Measurements from ENCODE around the gene FAM174C. TPM values are rescaled to one million over a fixed set of nuclear protein-coding genes. Genes with fewer than 3 reads are reported as not detected.

The FAM174C gene
- polyA plus RNA-seq, 3 donors: 32.8 to 56.2 (median 40.0) TPM

- no peak overlapping the region for H2AFZ ChIP-seq (ENCODE audit: insufficient read depth, low read depth, low read length, poor library complexity, severe bottlenecking)
- Mint-ChIP-seq H3K36me3 (peaks cover 24 to 34% of the 10 kb centered on the region in 2 donors), H3K4me1 (peaks cover 12% of the 10 kb centered on the region), H3K27me3 (ENCODE audit: low read depth in 3 of 3) (peaks cover 25 to 36% (median 28%) of the 10 kb centered on the region in 3 donors), H3K9me3 (peaks cover 0 to 12% (median 5%) of the 10 kb centered on the region in 7 donors), H3K27ac (no peak overlapping the region), H3K4me3 (no peak overlapping the region)
- peaks cover 19% of the 10 kb centered on the region for H4K20me1 ChIP-seq (ENCODE audit: insufficient read depth, low read length)
- no peak for TF ChIP-seq CTCF (IDR thresholded peaks at IDR 0.05)
- H3K4me2 ChIP-seq (replicated peaks; ENCODE audit: extremely low read depth, low read length, poor library complexity, severe bottlenecking): no peak overlapping the region
- intact Hi-C loops (cut with micrococcal nuclease): no loop called here
- peaks cover 10 to 15% of the 10 kb centered on the region in 2 donors for H3K36me3 ChIP-seq (replicated peaks in 1 of 2; ENCODE audit: control insufficient read depth in 1 of 2, insufficient read depth in 2 of 2, low read length in 2 of 2)
- H3K79me2 ChIP-seq (ENCODE audit: insufficient read depth, low read length): peaks cover 2% of the 10 kb centered on the region
- H3K27me3 ChIP-seq (ENCODE audit: control insufficient read depth in 2 of 2, insufficient read depth in 2 of 2, low read length in 2 of 2): peaks cover 8 to 29% of the 10 kb centered on the region in 2 donors
- H3K9me3 ChIP-seq (replicated peaks in 1 of 2; ENCODE audit: control insufficient read depth in 1 of 2, insufficient read depth in 1 of 2, low read length in 2 of 2): peaks cover 0 to 8% of the 10 kb centered on the region in 2 donors
- no peak for DNase-seq
- peaks cover 1 to 5% of the 10 kb centered on the region in 2 donors for H3K4me1 ChIP-seq (ENCODE audit: control insufficient read depth in 1 of 2, insufficient read depth in 2 of 2, low read length in 2 of 2)
- no peak overlapping the region for H3K9ac ChIP-seq (ENCODE audit: insufficient read depth, low read length, poor library complexity, severe bottlenecking)
- WGBS (ENCODE audit: insufficient coverage): 84% methylated on average over 12 of the region's 15 CpGs
- no peak overlapping the region for H3K27ac ChIP-seq (ENCODE audit: low read depth in 1 of 2, low read length in 2 of 2)
- no peak overlapping the region for H3K4me3 ChIP-seq (replicated peaks in 1 of 3; ENCODE audit: low read depth in 2 of 3, low read length in 3 of 3)
Observed at GRCh38 chr19:1281569-1282287, 6.4 kb downstream of the FAM174C start.

GRCh38 chr19:1282588-1283206 lies 7.4 kb downstream of the FAM174C start:
- peaks cover 0 to 10% of the 10 kb centered on the region in 2 donors for H3K9me3 ChIP-seq (replicated peaks in 1 of 2; ENCODE audit: control insufficient read depth in 1 of 2, insufficient read depth in 1 of 2, low read length in 2 of 2)
- no peak overlapping the region for H3K4me3 ChIP-seq (replicated peaks in 1 of 3; ENCODE audit: low read depth in 2 of 3, low read length in 3 of 3)
- Mint-ChIP-seq H3K36me3 (peaks cover 24 to 25% of the 10 kb centered on the region in 2 donors), H3K4me3 (no peak overlapping the region), H3K27me3 (ENCODE audit: low read depth in 3 of 3) (peaks cover 32 to 45% (median 34%) of the 10 kb centered on the region in 3 donors), H3K4me1 (peaks cover 9% of the 10 kb centered on the region), H3K9me3 (peaks cover 0 to 12% (median 5%) of the 10 kb centered on the region in 7 donors), H3K27ac (no peak overlapping the region)
- no peak overlapping the region for H2AFZ ChIP-seq (ENCODE audit: insufficient read depth, low read depth, low read length, poor library complexity, severe bottlenecking)
- H3K9ac ChIP-seq (ENCODE audit: insufficient read depth, low read length, poor library complexity, severe bottlenecking): no peak overlapping the region
- 81% methylated on average over 18 of the region's 18 CpGs for WGBS (ENCODE audit: insufficient coverage)
- intact Hi-C loops (cut with micrococcal nuclease): no loop called here
- peaks cover 11 to 39% of the 10 kb centered on the region in 2 donors for H3K27me3 ChIP-seq (ENCODE audit: control insufficient read depth in 2 of 2, insufficient read depth in 2 of 2, low read length in 2 of 2)
- no peaks in the 10 kb centered on the region for H3K4me1 ChIP-seq (ENCODE audit: control insufficient read depth in 1 of 2, insufficient read depth in 2 of 2, low read length in 2 of 2)
- peaks cover 10 to 15% of the 10 kb centered on the region in 2 donors for H3K36me3 ChIP-seq (replicated peaks in 1 of 2; ENCODE audit: control insufficient read depth in 1 of 2, insufficient read depth in 2 of 2, low read length in 2 of 2)
- H3K27ac ChIP-seq (ENCODE audit: low read depth in 1 of 2, low read length in 2 of 2): no peak overlapping the region
- no peak overlapping the region for H3K4me2 ChIP-seq (replicated peaks; ENCODE audit: extremely low read depth, low read length, poor library complexity, severe bottlenecking)
- H4K20me1 ChIP-seq (ENCODE audit: insufficient read depth, low read length): peaks cover 14% of the 10 kb centered on the region
- TF ChIP-seq CTCF (IDR thresholded peaks at IDR 0.05): no peak
- DNase-seq: no peak
- H3K79me2 ChIP-seq (ENCODE audit: insufficient read depth, low read length): no peaks in the 10 kb centered on the region

Measured in CD14-positive monocyte (primary cell).